ENCODE measurements around the gene CACNA1C.

The CACNA1C gene

GRCh38 chr12:2544230-2544629, 491.4 kb downstream of the CACNA1C start:
- Histone ChIP-seq H2AFZ (ENCODE audit: low read depth) (no peak overlapping the region), H3K27me3 (ENCODE audit: insufficient read depth, low read depth) (no peaks in the 10 kb centered on the region), H3K9ac (no peak overlapping the region), H3K27ac (no peak overlapping the region), H3K4me3 (IDR thresholded peaks at IDR 0.05; ENCODE audit: insufficient read depth, low read depth, low read length) (no peak overlapping the region), H3K79me2 (ENCODE audit: insufficient read depth, low read depth) (no peaks in the 10 kb centered on the region), H3K36me3 (ENCODE audit: insufficient read depth) (no peaks in the 10 kb centered on the region), H3K4me1 (ENCODE audit: low read depth, poor library complexity, severe bottlenecking) (no peaks in the 10 kb centered on the region), H3K4me2 (no peak overlapping the region), H4K20me1 (ENCODE audit: insufficient read depth) (no peaks in the 10 kb centered on the region)
- no peak for TF ChIP-seq CTCF (conservative IDR thresholded peaks at IDR 0.05; ENCODE audit: low read depth, low read length)

GRCh38 chr12:2547273-2548044, 494.7 kb downstream of the CACNA1C start:
- no peaks in the 10 kb centered on the region for H4K20me1 ChIP-seq (ENCODE audit: insufficient read depth)
- no peaks in the 10 kb centered on the region for H3K79me2 ChIP-seq (ENCODE audit: insufficient read depth, low read depth)
- no peak overlapping the region for H2AFZ ChIP-seq (ENCODE audit: low read depth)
- no peaks in the 10 kb centered on the region for H3K4me1 ChIP-seq (ENCODE audit: low read depth, poor library complexity, severe bottlenecking)
- TF ChIP-seq CTCF (conservative IDR thresholded peaks at IDR 0.05; ENCODE audit: low read depth, low read length) = no peak
- H3K27me3 ChIP-seq (ENCODE audit: insufficient read depth, low read depth) = no peaks in the 10 kb centered on the region
- no peak overlapping the region for H3K27ac ChIP-seq
- H3K4me3 ChIP-seq (IDR thresholded peaks at IDR 0.05; ENCODE audit: insufficient read depth, low read depth, low read length) = no peak overlapping the region
- no peak overlapping the region for H3K9ac ChIP-seq
- H3K36me3 ChIP-seq (ENCODE audit: insufficient read depth) = no peaks in the 10 kb centered on the region
- no peak overlapping the region for H3K4me2 ChIP-seq

GRCh38 chr12:2548081-2548480, 495.3 kb downstream of the CACNA1C start:
- Histone ChIP-seq H3K4me3 (IDR thresholded peaks at IDR 0.05; ENCODE audit: insufficient read depth, low read depth, low read length) (no peak overlapping the region), H3K4me1 (ENCODE audit: low read depth, poor library complexity, severe bottlenecking) (no peaks in the 10 kb centered on the region), H3K27me3 (ENCODE audit: insufficient read depth, low read depth) (no peaks in the 10 kb centered on the region), H3K36me3 (ENCODE audit: insufficient read depth) (no peaks in the 10 kb centered on the region), H2AFZ (ENCODE audit: low read depth) (no peak overlapping the region), H3K27ac (no peak overlapping the region), H4K20me1 (ENCODE audit: insufficient read depth) (no peaks in the 10 kb centered on the region), H3K4me2 (no peak overlapping the region), H3K79me2 (ENCODE audit: insufficient read depth, low read depth) (no peaks in the 10 kb centered on the region), H3K9ac (no peak overlapping the region)
- no peak for TF ChIP-seq CTCF (conservative IDR thresholded peaks at IDR 0.05; ENCODE audit: low read depth, low read length)

- Histone ChIP-seq H3K4me3 (IDR thresholded peaks at IDR 0.05; ENCODE audit: insufficient read depth, low read depth, low read length) (no peak overlapping the region), H3K27me3 (ENCODE audit: insufficient read depth, low read depth) (no peaks in the 10 kb centered on the region), H3K4me1 (ENCODE audit: low read depth, poor library complexity, severe bottlenecking) (no peaks in the 10 kb centered on the region), H3K27ac (no peak overlapping the region), H3K79me2 (ENCODE audit: insufficient read depth, low read depth) (no peaks in the 10 kb centered on the region), H2AFZ (ENCODE audit: low read depth) (no peak overlapping the region), H4K20me1 (ENCODE audit: insufficient read depth) (no peaks in the 10 kb centered on the region), H3K4me2 (no peak overlapping the region), H3K9ac (no peak overlapping the region), H3K36me3 (ENCODE audit: insufficient read depth) (no peaks in the 10 kb centered on the region)
- TF ChIP-seq CTCF (conservative IDR thresholded peaks at IDR 0.05; ENCODE audit: low read depth, low read length) = no peak
Observed at GRCh38 chr12:2550561-2551411, 498.0 kb downstream of the CACNA1C start.
